Measurements from ENCODE around the gene PAAF1.

GRCh38 chr11:73866586-73866996 is 10.2 kb upstream of the PAAF1 start:
- no peak for TF ChIP-seq CTCF (IDR thresholded peaks at IDR 0.05)
- no peak for TF ChIP-seq EZH2 (IDR thresholded peaks at IDR 0.05)
